H9 (cell line): Measurements from ENCODE around the gene GNLY. TPM values are rescaled to one million over a fixed set of nuclear protein-coding genes. Genes with fewer than 3 reads are reported as not detected.

Source experiments
- DNase-seq: peaks from one replicate; pipeline ENCODE4 v3.0.0-alpha.2; 2017
- H2AFZ ChIP-seq: one replicate; pipeline ENCODE4 v1.6.1; 2013; ENCODE audit warnings: mild to moderate bottlenecking, low read length, control low read depth, moderate library complexity
- H2AK5ac ChIP-seq: 2 replicates; pipeline ENCODE4 v1.6.1; 2013; ENCODE audit warnings: low read length, control low read depth, mixed read lengths; ENCODE audit not compliant: insufficient read length
- H2BK120ac ChIP-seq: one replicate; pipeline ENCODE4 v1.6.1; 2013; ENCODE audit warnings: low read depth, mild to moderate bottlenecking, low read length, control low read depth, inconsistent platforms; ENCODE audit not compliant: poor library complexity, severe bottlenecking
- H2BK12ac ChIP-seq: 2 replicates; pipeline ENCODE4 v1.6.1; 2013; ENCODE audit warnings: low read length, control low read depth, mixed read lengths, low read depth; ENCODE audit not compliant: insufficient read length
- H2BK15ac ChIP-seq: 2 replicates; pipeline ENCODE4 v1.6.1; 2013; ENCODE audit warnings: low read depth, low read length, control low read depth
- H2BK20ac ChIP-seq: one replicate; pipeline ENCODE4 v1.6.1; 2013; ENCODE audit warnings: low read depth, mild to moderate bottlenecking, low read length, control low read depth, inconsistent platforms; ENCODE audit not compliant: poor library complexity, severe bottlenecking
- H2BK5ac ChIP-seq: 2 replicates; pipeline ENCODE4 v1.6.1; 2013; ENCODE audit warnings: low read length, control low read depth, mixed read lengths; ENCODE audit not compliant: insufficient read length
- H3K14ac ChIP-seq: 2 replicates; pipeline ENCODE4 v1.6.1; 2013; ENCODE audit warnings: low read length, control low read depth; ENCODE audit not compliant: insufficient read depth
- H3K18ac ChIP-seq: 2 replicates; pipeline ENCODE4 v1.6.1; 2013; ENCODE audit warnings: low read depth, mild to moderate bottlenecking, mixed read lengths, low read length, control low read depth; ENCODE audit not compliant: insufficient read length
- H3K23ac ChIP-seq: 2 replicates; pipeline ENCODE4 v1.6.1; 2013; ENCODE audit warnings: low read length, control low read depth, mixed read lengths, low read depth; ENCODE audit not compliant: insufficient read length
- H3K23me2 ChIP-seq: 2 replicates; pipeline ENCODE4 v1.6.1; 2013; ENCODE audit warnings: low read depth, mild to moderate bottlenecking, mixed read lengths, low read length, control low read depth; ENCODE audit not compliant: insufficient read length, poor library complexity, severe bottlenecking
- H3K27ac ChIP-seq: 2 replicates; pipeline ENCODE4 v1.5.1; 2013; ENCODE audit warnings: low read length, control low read depth, mixed read lengths, low read depth; ENCODE audit not compliant: insufficient read length
- H3K27me3 ChIP-seq: 2 replicates; pipeline ENCODE4 v1.6.1; 2013; ENCODE audit warnings: low read length, control low read depth, inconsistent platforms; ENCODE audit not compliant: insufficient read depth
- H3K4ac ChIP-seq: 2 replicates; pipeline ENCODE4 v1.6.1; 2013; ENCODE audit warnings: low read depth, mild to moderate bottlenecking, control low read depth, inconsistent platforms, low read length, moderate library complexity
- H3K4me1 ChIP-seq: 2 replicates; pipeline ENCODE4 v1.6.1; 2013; ENCODE audit warnings: low read length, control low read depth, inconsistent platforms; ENCODE audit not compliant: insufficient read depth
- H3K4me2 ChIP-seq: 2 replicates; pipeline ENCODE4 v1.6.1; 2013; ENCODE audit warnings: low read length, control low read depth, mixed read lengths; ENCODE audit not compliant: insufficient read length, insufficient read depth
- H3K56ac ChIP-seq: 2 replicates; pipeline ENCODE4 v1.6.1; 2013; ENCODE audit warnings: low read depth, mild to moderate bottlenecking, mixed read lengths, low read length, control low read depth; ENCODE audit not compliant: insufficient read length
- H3K79me1 ChIP-seq: 2 replicates; pipeline ENCODE4 v1.6.1; 2013; ENCODE audit warnings: low read depth, mild to moderate bottlenecking, moderate library complexity, low read length, control low read depth, inconsistent platforms; ENCODE audit not compliant: insufficient read depth, poor library complexity, severe bottlenecking
- H3K79me2 ChIP-seq: 2 replicates; pipeline ENCODE4 v1.6.1; 2013; ENCODE audit warnings: low read length, control low read depth, inconsistent platforms; ENCODE audit not compliant: insufficient read depth
- H3K9ac ChIP-seq: 2 replicates; pipeline ENCODE4 v1.6.1; 2013; ENCODE audit warnings: low read length, control low read depth, mixed read lengths; ENCODE audit not compliant: insufficient read length; ENCODE audit errors: extremely low read depth
- H3K9me3 ChIP-seq: one replicate; pipeline ENCODE4 v1.6.1; 2013; ENCODE audit warnings: low read depth, low read length, inconsistent platforms; ENCODE audit not compliant: control insufficient read depth
- H3T11ph ChIP-seq: one replicate; pipeline ENCODE4 v1.6.1; 2013; ENCODE audit warnings: mild to moderate bottlenecking, low read length, control low read depth, inconsistent platforms
- H4K20me1 ChIP-seq: one replicate; pipeline ENCODE4 v1.6.1; 2013; ENCODE audit not compliant: control insufficient read depth, insufficient read length, insufficient read depth
- H4K5ac ChIP-seq: 2 replicates; pipeline ENCODE4 v1.6.1; 2013; ENCODE audit warnings: low read depth, mild to moderate bottlenecking, mixed read lengths, low read length, control low read depth; ENCODE audit not compliant: insufficient read length
- H4K8ac ChIP-seq: replicated peaks from 2 replicates; pipeline ENCODE4 v1.6.1; 2013; ENCODE audit warnings: low read length, control low read depth, mixed read lengths, low read depth; ENCODE audit not compliant: insufficient read length
- H4K91ac ChIP-seq: 2 replicates; pipeline ENCODE4 v1.6.1; 2013; ENCODE audit warnings: low read depth, mild to moderate bottlenecking, moderate library complexity, mixed read lengths, low read length, control low read depth; ENCODE audit not compliant: insufficient read length
- H3K27ac Mint-ChIP-seq, 3 experiments: 2 replicates in 2 of 3; 3 replicates in 1 of 3; pipeline ENCODE4 v1.8.0; 2020 to 2021; ENCODE audit warnings: mixed read lengths in 3 of 3, mild to moderate bottlenecking in 1 of 3, moderate library complexity in 1 of 3
- H3K27me3 Mint-ChIP-seq: 2 replicates; pipeline ENCODE4 v1.8.0; 2021; ENCODE audit warnings: low read depth, mild to moderate bottlenecking, moderate library complexity, mixed read lengths
- H3K36me3 Mint-ChIP-seq, 3 experiments: 2 replicates in 2 of 3; 3 replicates in 1 of 3; pipeline ENCODE4 v1.8.0; 2020 to 2021; ENCODE audit warnings: low read depth in 3 of 3, mixed read lengths in 3 of 3; ENCODE audit not compliant: insufficient read depth in 1 of 3
- H3K4me1 Mint-ChIP-seq, 2 experiments: 2 replicates each; pipeline ENCODE4 v1.8.0; 2020; ENCODE audit warnings: mixed read lengths in 2 of 2
- H3K4me3 Mint-ChIP-seq, 2 experiments: 2 replicates in 1 of 2; 3 replicates in 1 of 2; pipeline ENCODE4 v1.8.0; 2020 to 2021; ENCODE audit warnings: mild to moderate bottlenecking in 2 of 2, mixed read lengths in 2 of 2, moderate library complexity in 1 of 2
- H3K9me3 Mint-ChIP-seq, 2 experiments: 2 replicates in 1 of 2; 3 replicates in 1 of 2; pipeline ENCODE4 v1.8.0; 2020; ENCODE audit warnings: mild to moderate bottlenecking in 2 of 2, mixed read lengths in 2 of 2, moderate library complexity in 1 of 2
- CTCF ChIP-seq: fragments of 200-600 bp; sonication (generic); conservative IDR thresholded peaks from 3 replicates; pipeline ENCODE4 v1.8.0; 2021; ENCODE audit warnings: antibody characterized with exemption, mild to moderate bottlenecking
- WGBS: extraction: QIAGEN DNeasy Blood & Tissue Kit; methylation state at CpG from one replicate; pipeline ENCODE4 v1.1.7; 2013; ENCODE audit warnings: missing lambda C conversion rate, low lambda C conversion rate, mixed read lengths; ENCODE audit not compliant: insufficient read length; ENCODE audit errors: extremely low coverage; 5-methylcytosine and 5-hydroxymethylcytosine counted together
- total RNA-seq: library from RNA; stranded (reverse); gene quantifications from 2 replicates; pipeline ENCODE4 v1.2.1, GENCODE V29; 2021

The GNLY gene
- total RNA-seq, 1 experiment from 2014 or later, result not detected

- no peak for DNase-seq
- Histone ChIP-seq H2BK15ac (no peak overlapping the region), H3K56ac (no peak overlapping the region), H2BK5ac (no peak overlapping the region), H3K9me3 (no peaks in the 10 kb centered on the region), H4K20me1 (no peaks in the 10 kb centered on the region), H4K5ac (no peak overlapping the region), H4K91ac (no peak overlapping the region), H3K9ac (no peak overlapping the region), H4K8ac (no peak overlapping the region), H3K23ac (no peak overlapping the region), H3K4me1 (no peaks in the 10 kb centered on the region), H3K27me3 (no peaks in the 10 kb centered on the region; the same call in 1 of the 2 replicates), H3K14ac (no peak overlapping the region), H2BK12ac (no peak overlapping the region), H2BK120ac (no peak overlapping the region), H2AK5ac (no peak overlapping the region), H2AFZ (no peak overlapping the region), H3K23me2 (no peaks in the 10 kb centered on the region), H2BK20ac (no peak overlapping the region), H3K79me1 (no peaks in the 10 kb centered on the region), H3K79me2 (no peaks in the 10 kb centered on the region), H3K18ac (no peak overlapping the region), H3K4ac (no peak overlapping the region), H3K4me2 (no peak overlapping the region), H3T11ph (no peak overlapping the region), H3K27ac (no peak overlapping the region)
- Mint-ChIP-seq H3K4me3 (no peak overlapping the region), H3K36me3 (no peaks in the 10 kb centered on the region; a peak in 1 of 7 replicates), H3K9me3 (peaks cover 0 to 3% of the 10 kb centered on the region in 2 experiments; a peak in 2 of 5 replicates), H3K27me3 (peaks cover 78% of the 10 kb centered on the region), H3K4me1 (peaks cover 13 to 24% of the 10 kb centered on the region in 2 experiments), H3K27ac (no peak overlapping the region)
- no peak for TF ChIP-seq CTCF
- no CpG with 5 or more reads among the region's 4 CpGs for WGBS
Observed at GRCh38 chr2:85744055-85744454, 49.9 kb downstream of the GNLY start.
